Natural killer cell treated with Interleukin-12 subunit alpha and Interleukin-12 subunit beta and Interleukin-15 and Interleukin-18, amount 100 ng/mL, for 72 hours (primary cell): ENCODE data around the gene FXYD5. TPM values are rescaled to one million over a fixed set of nuclear protein-coding genes. Genes with fewer than 3 reads are reported as not detected.

Experiments used
- ATAC-seq, 2 donors: fragments of 150-1000 bp; cut with Tn5 transposase in 1 of 2; sonication (Bioruptor Pico), chemical (Tn5 transposase) in 1 of 2; 2 replicates each; pipeline ENCODE4 v1.10.0; 2021
- DNase-seq: peaks from one replicate; pipeline ENCODE4 v3.0.0; 2022; ENCODE audit warnings: low spot score
- H3K27ac Mint-ChIP-seq, 2 donors: 1 replicate in 1 of 2; 2 replicates in 1 of 2; pipeline ENCODE4 v1.8.0; 2022; ENCODE audit warnings: mixed read lengths in 2 of 2, mild to moderate bottlenecking in 1 of 2, moderate library complexity in 1 of 2
- H3K27me3 Mint-ChIP-seq, 2 donors: 1 replicate in 1 of 2; 2 replicates in 1 of 2; pipeline ENCODE4 v1.8.0; 2022; ENCODE audit warnings: mixed read lengths in 2 of 2
- H3K36me3 Mint-ChIP-seq: one replicate; pipeline ENCODE4 v1.8.0; 2022; ENCODE audit warnings: mixed read lengths
- H3K4me1 Mint-ChIP-seq, 2 donors: 1 replicate in 1 of 2; 2 replicates in 1 of 2; pipeline ENCODE4 v1.8.0; 2022; ENCODE audit warnings: low read depth in 2 of 2, mixed read lengths in 2 of 2, mild to moderate bottlenecking in 1 of 2
- H3K4me3 Mint-ChIP-seq: one replicate; pipeline ENCODE4 v1.8.0; 2022; ENCODE audit warnings: mixed read lengths
- H3K9me3 Mint-ChIP-seq: 2 replicates; pipeline ENCODE4 v1.8.0; 2022; ENCODE audit warnings: mixed read lengths
- total RNA-seq, 2 donors: library from RNA; stranded (reverse); gene quantifications; one replicate each; pipeline ENCODE4 v1.2.3, GENCODE V29; 2022

The FXYD5 gene
- total RNA-seq, 2 donors from 2014 or later = 141 to 236 TPM

GRCh38 chr19:35205733-35206323 lies 51.3 kb downstream of the FXYD5 start:
- Mint-ChIP-seq H3K9me3 (no peaks in the 10 kb centered on the region), H3K36me3 (no peaks in the 10 kb centered on the region), H3K27ac (peak overlapping the region; percentile 20 to 26), H3K27me3 (no peaks in the 10 kb centered on the region), H3K4me1 (peaks cover 47 to 51% of the 10 kb centered on the region in 2 donors), H3K4me3 (peak overlapping the region; percentile 7)
- DNase-seq = no peak
- no peak for ATAC-seq

GRCh38 chr19:35206379-35206778 lies 51.8 kb downstream of the FXYD5 start:
- peaks cover 49 to 55% of the 10 kb centered on the region in 2 donors for H3K4me1 Mint-ChIP-seq
- no peaks in the 10 kb centered on the region for H3K9me3 Mint-ChIP-seq
- no peaks in the 10 kb centered on the region for H3K36me3 Mint-ChIP-seq
- no peaks in the 10 kb centered on the region for H3K27me3 Mint-ChIP-seq
- H3K4me3 Mint-ChIP-seq = peak overlapping the region; percentile 7
- peak overlapping the region; percentile 20 to 26 for H3K27ac Mint-ChIP-seq
- peak in 1 of 2 donors; percentile 50 for ATAC-seq
- no peak for DNase-seq

- H3K27ac Mint-ChIP-seq = peak overlapping the region; percentile 20 to 26
- DNase-seq = no peak
- H3K36me3 Mint-ChIP-seq = no peaks in the 10 kb centered on the region
- peak overlapping the region; percentile 7 for H3K4me3 Mint-ChIP-seq
- H3K9me3 Mint-ChIP-seq = no peaks in the 10 kb centered on the region
- no peak for ATAC-seq
- H3K4me1 Mint-ChIP-seq = peaks cover 53 to 60% of the 10 kb centered on the region in 2 donors
- H3K27me3 Mint-ChIP-seq = no peaks in the 10 kb centered on the region
Observed at GRCh38 chr19:35206855-35207254, 52.3 kb downstream of the FXYD5 start.

GRCh38 chr19:35207391-35207871 lies 52.9 kb downstream of the FXYD5 start:
- H3K9me3 Mint-ChIP-seq = no peaks in the 10 kb centered on the region
- peaks cover 59 to 66% of the 10 kb centered on the region in 2 donors for H3K4me1 Mint-ChIP-seq
- no peak for DNase-seq
- no peak overlapping the region for H3K4me3 Mint-ChIP-seq
- no peak for ATAC-seq
- H3K27ac Mint-ChIP-seq = peak overlapping the region in 1 of 2 donors; percentile 56
- no peaks in the 10 kb centered on the region for H3K36me3 Mint-ChIP-seq
- H3K27me3 Mint-ChIP-seq = no peaks in the 10 kb centered on the region

- H3K27ac Mint-ChIP-seq = peak overlapping the region in 1 of 2 donors; percentile 56
- no peak overlapping the region for H3K4me3 Mint-ChIP-seq
- ATAC-seq = no peak
- H3K36me3 Mint-ChIP-seq = no peaks in the 10 kb centered on the region
- H3K4me1 Mint-ChIP-seq = peaks cover 59 to 68% of the 10 kb centered on the region in 2 donors
- H3K27me3 Mint-ChIP-seq = no peaks in the 10 kb centered on the region
- DNase-seq = no peak
- H3K9me3 Mint-ChIP-seq = no peaks in the 10 kb centered on the region
Observed at GRCh38 chr19:35208121-35208520, 53.6 kb downstream of the FXYD5 start.

- no peak for ATAC-seq
- H3K36me3 Mint-ChIP-seq = no peaks in the 10 kb centered on the region
Observed at GRCh38 chr19:35209646-35210045, 55.1 kb downstream of the FXYD5 start.

GRCh38 chr19:35211545-35212230 lies 57.2 kb downstream of the FXYD5 start:
- Mint-ChIP-seq H3K27ac (peak overlapping the region; percentile 89 to 94), H3K4me1 (peaks cover 50 to 57% of the 10 kb centered on the region in 2 donors), H3K36me3 (no peaks in the 10 kb centered on the region), H3K4me3 (peak overlapping the region; percentile 84), H3K9me3 (no peaks in the 10 kb centered on the region), H3K27me3 (no peaks in the 10 kb centered on the region)
- ATAC-seq (peak; percentile 67 to 70), DNase-seq (peak; percentile 63)

More at GRCh38 chr19:35209646-35210045, 55.1 kb downstream of the FXYD5 start:
- Mint-ChIP-seq H3K27me3 (no peaks in the 10 kb centered on the region), H3K4me3 (no peak overlapping the region), H3K4me1 (peaks cover 58 to 66% of the 10 kb centered on the region in 2 donors), H3K9me3 (no peaks in the 10 kb centered on the region), H3K27ac (peak overlapping the region in 1 of 2 donors; percentile 8)
- no peak for DNase-seq

- H3K27me3 Mint-ChIP-seq = no peaks in the 10 kb centered on the region
- peak overlapping the region; percentile 89 to 94 for H3K27ac Mint-ChIP-seq
- H3K9me3 Mint-ChIP-seq = no peaks in the 10 kb centered on the region
- peaks cover 47 to 53% of the 10 kb centered on the region in 2 donors for H3K4me1 Mint-ChIP-seq
- ATAC-seq (no peak), DNase-seq (no peak)
- H3K4me3 Mint-ChIP-seq = peak overlapping the region; percentile 84
- H3K36me3 Mint-ChIP-seq = no peaks in the 10 kb centered on the region
Observed at GRCh38 chr19:35212241-35212640, 57.7 kb downstream of the FXYD5 start.

GRCh38 chr19:35213663-35214632 lies 59.4 kb downstream of the FXYD5 start:
- Mint-ChIP-seq H3K9me3 (no peaks in the 10 kb centered on the region), H3K4me3 (peak overlapping the region; percentile 84), H3K36me3 (no peaks in the 10 kb centered on the region), H3K4me1 (peaks cover 42 to 47% of the 10 kb centered on the region in 2 donors), H3K27me3 (no peaks in the 10 kb centered on the region), H3K27ac (peak overlapping the region; percentile 89 to 94)
- DNase-seq = peak; percentile 67
- peak; percentile 72 to 77 for ATAC-seq

GRCh38 chr19:35214766-35215422 lies 60.4 kb downstream of the FXYD5 start:
- ATAC-seq (no peak), DNase-seq (no peak)
- Mint-ChIP-seq H3K27ac (peak overlapping the region; percentile 33 to 89), H3K9me3 (peaks cover 4% of the 10 kb centered on the region), H3K4me3 (no peak overlapping the region), H3K4me1 (peaks cover 46 to 47% of the 10 kb centered on the region in 2 donors), H3K27me3 (no peaks in the 10 kb centered on the region), H3K36me3 (no peaks in the 10 kb centered on the region)

- Mint-ChIP-seq H3K27me3 (no peaks in the 10 kb centered on the region), H3K9me3 (peaks cover 4% of the 10 kb centered on the region), H3K4me1 (peaks cover 41 to 42% of the 10 kb centered on the region in 2 donors), H3K4me3 (no peak overlapping the region), H3K27ac (peak overlapping the region in 1 of 2 donors; percentile 33), H3K36me3 (no peaks in the 10 kb centered on the region)
- DNase-seq (no peak), ATAC-seq (no peak)
Observed at GRCh38 chr19:35216016-35216832, 61.7 kb downstream of the FXYD5 start.

GRCh38 chr19:35216833-35217648 lies 62.5 kb downstream of the FXYD5 start:
- H3K4me1 Mint-ChIP-seq = peaks cover 33 to 34% of the 10 kb centered on the region in 2 donors

More at GRCh38 chr19:35216833-35217648, 62.5 kb downstream of the FXYD5 start:
- DNase-seq (no peak), ATAC-seq (no peak)
- peaks cover 4% of the 10 kb centered on the region for H3K9me3 Mint-ChIP-seq
- H3K27ac Mint-ChIP-seq = no peak overlapping the region
- no peaks in the 10 kb centered on the region for H3K36me3 Mint-ChIP-seq
- no peak overlapping the region for H3K4me3 Mint-ChIP-seq
- no peaks in the 10 kb centered on the region for H3K27me3 Mint-ChIP-seq
